Muscle of arm (tissue), 12 donors: Measurements from ENCODE around the gene NBAS. TPM values are rescaled to one million over a fixed set of nuclear protein-coding genes. Genes with fewer than 3 reads are reported as not detected.
A peak's percentile ranks its signal among the peaks of the same experiment; 100 is the strongest.
"Not testable (repeated sequence)": the region's sequence is repeated elsewhere in the genome, so short reads cannot be mapped to it uniquely, and the experiment has no call there.

Source experiments
- DNase-seq: peaks from one replicate; pipeline ENCODE4 v3.0.0-alpha.2; 2013
- polyA plus RNA-seq, 12 donors: library from polyadenylated mRNA; unstranded; fragments of 120-200 nt; gene quantifications; one replicate each; pipeline ENCODE4 v1.2.1, GENCODE V29; 2013; ENCODE audit not compliant: insufficient read length in 12 of 12

Gene NBAS
- polyA plus RNA-seq, 12 donors: 22.7 to 41.9 (median 36.5) TPM; not detected in 1

DNA sequence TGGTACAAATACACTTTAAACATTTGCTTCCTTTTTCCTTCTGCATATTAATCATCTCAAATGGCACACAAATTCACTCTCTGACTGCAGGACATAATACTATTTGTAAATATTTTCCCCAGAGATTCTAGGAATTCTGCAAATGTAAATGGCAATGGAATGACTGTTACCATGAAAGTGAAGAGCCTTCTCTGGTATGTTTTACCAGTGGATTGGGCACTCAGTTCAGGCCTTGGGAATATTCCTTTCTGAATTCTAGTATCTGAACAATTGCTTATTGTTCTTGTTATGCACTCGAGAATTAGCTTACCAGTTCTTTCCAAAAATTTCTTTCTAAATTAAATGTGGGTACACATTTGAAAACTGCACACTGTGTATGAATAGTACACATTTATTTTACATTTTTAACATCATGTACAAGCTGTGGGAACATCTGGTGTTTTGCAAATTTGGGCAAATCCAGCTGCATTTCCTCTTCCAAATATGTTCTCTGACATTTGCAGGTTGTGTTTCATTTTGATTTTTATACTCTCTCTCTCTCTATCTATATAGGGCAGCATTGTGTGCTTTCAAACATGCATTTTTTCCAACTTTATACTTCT lies 289.1 kb downstream of the NBAS start:
- no peak for DNase-seq

DNA sequence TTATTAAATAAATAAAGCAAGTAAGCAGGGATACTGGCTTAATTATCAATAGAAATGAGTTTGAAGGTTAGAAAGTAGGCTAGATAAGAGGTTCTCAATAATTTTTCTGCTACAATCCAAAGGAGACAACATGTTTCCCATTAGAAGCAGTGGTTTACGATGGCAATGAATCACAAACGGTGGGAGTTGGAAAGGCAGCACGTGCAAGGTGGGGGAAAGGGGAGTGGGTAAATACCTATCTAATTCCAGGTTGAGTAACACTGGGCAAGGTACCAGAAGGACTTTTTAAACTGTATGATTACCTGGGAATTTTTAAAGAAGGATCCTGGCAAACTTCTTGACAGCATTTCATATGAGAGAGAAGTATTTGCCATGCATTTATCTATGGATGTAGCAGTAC lies 289.9 kb downstream of the NBAS start:
- no peak for DNase-seq

GRCh38 chr2:15269043-15269442 lies 292.1 kb downstream of the NBAS start:
- DNase-seq: no peak

- no peak for DNase-seq
These were observed 295.2 kb downstream of the NBAS start for GRCh38 chr2:15265889-15266288.

DNA sequence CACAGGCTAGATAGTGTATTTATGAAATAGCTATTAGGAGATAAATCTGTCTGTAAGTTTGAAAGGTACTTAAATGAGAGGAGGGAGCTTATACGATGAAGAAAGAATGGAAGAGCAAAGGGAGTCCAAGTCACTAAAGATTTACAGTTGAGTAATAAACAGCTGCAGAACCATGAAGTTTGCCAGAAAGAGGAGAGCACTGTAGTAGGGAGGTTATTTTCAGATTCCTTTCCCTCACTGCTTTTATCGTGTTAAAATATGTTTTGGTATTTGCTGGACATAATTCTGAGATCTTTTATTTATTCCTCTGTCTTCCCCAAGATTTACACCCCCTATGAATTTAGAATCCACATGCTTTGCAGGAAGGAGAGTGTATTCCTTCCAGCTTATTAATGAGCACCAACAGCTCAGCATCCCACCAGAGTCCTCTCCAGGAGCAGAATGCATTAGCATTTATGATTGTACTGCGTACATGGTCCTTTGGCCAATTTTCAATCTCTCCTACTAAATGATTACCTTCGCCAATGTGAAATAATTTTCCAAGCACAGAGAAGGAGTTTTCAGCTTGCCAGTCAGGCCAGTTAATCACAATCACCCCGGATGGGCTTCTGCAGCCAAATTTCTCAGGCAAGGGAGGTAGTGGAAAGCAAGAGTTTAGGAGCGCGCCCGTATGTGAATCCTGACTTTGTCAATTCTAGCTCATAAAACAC lies 297.0 kb downstream of the NBAS start:
- peak; percentile 31 for DNase-seq

GRCh38 chr2:15262792-15263191 lies 298.3 kb downstream of the NBAS start:
- no peak for DNase-seq

- no peak for DNase-seq
These were observed 300.3 kb downstream of the NBAS start for GRCh38 chr2:15260835-15261234.

GRCh38 chr2:15260196-15260595 lies 300.9 kb downstream of the NBAS start:
- DNase-seq: no peak

- DNase-seq: no peak
These were observed 301.8 kb downstream of the NBAS start for GRCh38 chr2:15259356-15259756.

DNA sequence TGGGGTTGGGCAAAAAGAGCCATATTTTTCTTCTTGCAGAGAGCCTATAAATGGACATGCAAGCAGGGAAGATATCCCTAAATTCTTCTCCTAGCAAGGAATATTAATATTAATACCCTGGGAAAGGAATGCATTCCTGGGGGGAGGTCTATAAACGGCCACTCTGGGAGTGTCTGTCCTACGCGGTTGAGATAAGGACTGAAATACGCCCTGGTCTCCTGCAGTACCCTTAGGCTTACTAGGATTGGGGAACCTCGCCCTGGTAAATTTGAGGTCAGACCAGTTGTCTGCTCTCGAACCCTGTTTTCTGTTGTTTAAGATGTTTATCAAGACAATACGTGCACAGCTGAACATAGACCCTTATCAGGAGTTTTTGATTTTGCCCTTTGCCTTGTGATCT lies 302.7 kb downstream of the NBAS start:
- DNase-seq: not testable (repeated sequence)

- DNase-seq: no peak
These were observed 307.3 kb downstream of the NBAS start for GRCh38 chr2:15253835-15254286.

DNA sequence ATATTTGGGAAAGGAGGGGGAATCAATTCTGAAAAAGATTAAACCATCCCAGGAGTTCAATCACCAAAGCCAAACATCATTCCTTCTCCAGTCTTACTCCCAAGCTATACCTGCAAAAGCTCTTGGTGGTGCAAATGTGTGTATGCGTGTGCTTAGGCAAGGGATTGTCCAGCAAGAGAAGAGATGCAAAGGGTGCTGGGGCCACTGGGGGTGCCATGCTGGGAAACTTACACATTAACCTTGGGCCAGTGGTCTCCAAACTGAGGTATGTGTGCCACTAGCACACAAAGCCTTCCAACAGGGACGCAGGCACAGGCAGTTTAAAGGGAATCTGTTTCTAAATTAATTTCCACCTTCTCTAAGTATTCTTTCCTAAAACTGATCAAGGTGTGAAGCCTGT lies 307.9 kb downstream of the NBAS start:
- no peak for DNase-seq

DNA sequence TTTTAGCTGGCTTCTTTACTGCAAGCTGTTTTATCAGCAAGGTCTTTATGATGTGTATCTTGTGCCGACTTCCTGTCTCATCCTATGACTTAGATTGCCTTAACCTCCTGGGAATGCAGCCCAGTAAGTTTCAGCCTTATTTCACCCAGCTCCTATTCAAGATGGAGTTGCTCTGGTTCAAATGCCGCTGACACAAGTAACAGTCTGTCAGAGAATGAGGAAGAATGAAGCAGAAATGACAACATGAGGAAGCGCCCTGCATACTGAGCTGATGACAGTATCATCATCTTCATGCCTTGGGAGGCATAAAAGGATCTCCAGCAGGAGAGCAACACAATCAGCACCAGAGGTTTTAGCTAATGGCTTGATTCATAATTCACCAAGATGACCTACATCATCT lies 309.4 kb downstream of the NBAS start:
- no peak for DNase-seq

- not testable (repeated sequence) for DNase-seq
These were observed 310.2 kb downstream of the NBAS start for GRCh38 chr2:15250946-15251345.

GRCh38 chr2:15246870-15247269 lies 314.3 kb downstream of the NBAS start:
- DNase-seq: no peak

DNA sequence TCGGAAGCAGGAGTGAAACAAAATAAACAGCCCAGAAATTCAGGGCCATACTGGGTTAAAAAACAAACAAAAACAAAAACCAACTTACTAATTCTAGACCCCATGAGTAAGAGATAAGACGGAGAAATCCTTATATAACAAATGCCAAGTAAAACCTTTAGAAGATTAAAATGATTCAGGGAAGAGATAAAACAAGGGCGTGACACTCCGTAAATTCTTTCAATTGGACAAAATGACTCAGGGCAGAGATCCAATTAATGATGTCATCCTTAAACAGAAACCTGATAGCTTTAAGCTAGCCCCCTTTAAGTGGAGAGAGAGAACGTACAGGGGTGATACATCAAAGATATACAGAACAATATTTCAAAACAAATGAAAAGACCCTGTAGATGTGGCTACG lies 317.4 kb downstream of the NBAS start:
- no peak for DNase-seq

DNA sequence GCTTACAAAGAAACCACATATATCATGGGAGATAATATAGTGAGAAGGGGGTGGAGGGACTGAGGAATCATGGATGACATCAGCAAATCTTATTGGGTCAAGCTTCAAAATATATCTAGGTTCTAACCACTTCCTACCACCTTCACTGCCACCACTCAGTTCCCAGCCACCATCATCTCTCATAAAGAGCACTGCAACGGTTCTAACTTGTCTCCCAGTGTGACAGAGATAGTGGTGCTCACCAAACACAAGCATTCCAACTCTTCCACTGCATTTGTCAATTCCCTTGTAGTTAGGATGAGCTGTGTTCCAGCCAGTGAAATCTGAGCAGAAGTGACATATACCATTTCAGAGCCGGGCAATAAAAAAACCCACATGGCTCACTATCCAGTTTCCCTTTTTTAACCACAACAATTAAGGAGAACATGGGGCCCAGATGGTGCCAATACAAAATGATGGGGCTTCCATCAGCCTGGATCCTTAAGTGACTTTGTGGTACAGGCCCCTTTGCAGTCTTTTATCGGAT lies 318.1 kb downstream of the NBAS start:
- no peak for DNase-seq

- DNase-seq: no peak
These were observed 319.2 kb downstream of the NBAS start for GRCh38 chr2:15241929-15242328.

- DNase-seq: no peak
These were observed 319.9 kb downstream of the NBAS start for GRCh38 chr2:15241201-15241600.

- DNase-seq: no peak
These were observed 323.1 kb downstream of the NBAS start for GRCh38 chr2:15238028-15238427.

- no peak for DNase-seq
These were observed 330.4 kb downstream of the NBAS start for GRCh38 chr2:15230599-15231192.

GRCh38 chr2:15226661-15227060 lies 334.5 kb downstream of the NBAS start:
- DNase-seq: no peak

DNA sequence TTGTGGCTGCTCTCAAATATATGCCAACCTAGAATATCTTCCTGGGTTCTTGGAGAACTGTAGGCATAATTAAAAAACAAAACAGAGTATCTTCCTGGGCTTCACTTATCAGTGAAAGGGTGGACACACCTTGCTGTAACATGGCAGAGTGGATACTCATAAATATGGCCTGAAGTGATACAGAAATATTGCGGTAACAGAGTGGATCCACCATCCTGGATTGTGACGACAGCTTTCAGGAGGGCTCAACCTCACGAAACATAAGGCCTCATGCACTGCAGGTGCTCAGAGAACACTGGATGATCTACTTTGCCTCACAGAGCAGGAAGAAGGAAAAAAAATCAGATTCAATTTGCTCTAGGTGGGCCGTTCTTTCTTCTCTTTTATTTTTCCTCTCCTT lies 336.0 kb downstream of the NBAS start:
- DNase-seq: no peak
